Activated CD4-positive, alpha-beta T cell treated with anti-CD3 and anti-CD28 coated beads, Interleukin-2, Interleukin-6, amounts not matched to agents 100 ng/mL and 50 ng/mL, durations not matched to agents 16 hours and 8 hours (primary cell): Measurements from ENCODE around the gene ADA.

Source experiments
- DNase-seq: peaks from one replicate; pipeline ENCODE4 v3.0.0-alpha.2; 2020

The ADA gene

DNA sequence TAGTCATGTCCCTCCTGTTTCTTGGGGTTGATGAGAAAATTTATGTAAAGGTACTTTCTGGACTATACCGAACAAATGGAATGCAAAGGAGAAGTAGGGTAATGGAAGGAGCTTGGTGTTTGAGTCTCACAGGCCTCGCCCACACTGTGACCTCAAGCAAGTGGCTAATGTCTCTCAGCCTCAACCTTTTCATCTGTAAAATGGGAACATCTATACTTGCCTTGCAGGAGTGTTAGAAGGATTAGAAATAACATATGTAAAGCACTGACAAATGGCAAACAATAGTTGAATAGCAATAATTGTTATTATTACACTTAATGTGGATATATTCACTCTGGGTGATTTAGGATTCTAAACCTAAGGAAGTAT is 78.0 kb downstream of the ADA start:
- no peak for DNase-seq

DNA sequence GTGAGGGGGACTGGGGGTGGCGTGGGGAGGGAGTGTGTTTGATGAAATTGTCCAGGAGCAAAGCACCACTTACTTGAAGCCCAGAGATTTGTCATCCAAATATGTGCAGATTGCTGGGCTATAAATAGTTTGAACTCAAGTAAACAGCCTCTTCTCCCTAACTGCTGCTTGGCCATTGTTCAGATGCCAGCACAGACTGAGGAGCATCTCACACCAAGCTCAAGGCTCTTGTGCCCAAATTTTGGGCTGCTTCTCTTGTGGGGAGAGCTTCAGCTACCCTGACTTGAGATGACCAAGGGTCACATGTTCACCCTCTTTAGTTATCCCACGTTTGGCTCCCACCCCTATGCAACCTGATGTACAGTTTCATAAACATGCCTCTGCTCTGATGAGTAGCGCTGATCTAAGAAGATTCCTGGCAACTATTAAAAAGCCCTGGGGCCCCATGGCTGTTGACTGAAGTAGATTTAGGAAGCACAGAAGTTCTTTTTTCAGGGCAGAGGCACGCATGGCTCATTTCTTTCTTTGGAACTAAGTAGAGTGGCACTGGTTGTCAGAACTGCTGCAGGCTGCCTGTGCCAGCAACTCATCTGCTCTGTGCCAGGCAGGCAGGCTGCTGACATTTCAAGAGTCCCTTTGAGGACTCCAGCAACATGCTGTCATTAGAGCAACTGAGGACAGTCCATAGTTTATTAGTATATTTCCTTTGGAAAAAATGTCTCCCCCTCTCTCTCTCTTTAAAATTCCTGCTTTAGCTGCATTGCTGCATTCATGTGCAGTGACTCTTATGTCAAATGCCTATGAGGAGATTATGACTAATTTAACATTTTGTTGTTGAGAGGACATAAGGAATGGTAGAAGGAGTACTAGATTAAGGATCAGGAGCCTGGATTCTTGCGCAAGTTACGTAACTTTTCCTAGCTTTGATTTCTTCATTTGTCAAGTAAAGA is 78.7 kb downstream of the ADA start:
- no peak for DNase-seq

DNA sequence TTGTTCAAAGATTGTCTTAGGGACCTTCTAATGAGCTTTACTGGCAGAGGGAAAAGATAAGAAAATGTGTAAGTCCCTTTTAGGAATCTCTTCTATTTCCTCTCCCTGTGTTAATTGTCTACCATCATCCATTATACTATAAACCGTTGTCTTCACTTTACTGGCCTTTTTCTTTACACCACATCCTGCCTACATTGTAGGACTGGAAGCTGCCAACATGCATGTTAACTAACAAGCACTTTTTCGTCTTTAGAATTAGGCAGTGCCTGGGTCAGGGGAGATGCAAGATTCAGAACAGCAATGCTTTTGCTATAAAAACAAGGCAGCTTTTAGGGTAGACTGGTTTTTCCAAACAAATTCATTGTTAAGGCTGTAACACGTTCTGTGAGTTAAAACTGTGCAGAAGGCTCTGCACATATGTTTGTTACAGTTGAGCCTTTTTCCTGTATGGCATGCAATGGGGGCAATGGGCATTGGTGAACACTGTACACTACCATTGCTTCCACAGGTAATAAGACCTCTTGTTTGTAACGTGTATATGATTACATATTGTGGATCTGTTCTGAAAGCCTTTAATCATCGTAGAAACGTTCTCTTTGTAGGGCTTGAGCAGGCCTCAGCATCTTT is 80.0 kb downstream of the ADA start:
- DNase-seq, result no peak

DNA sequence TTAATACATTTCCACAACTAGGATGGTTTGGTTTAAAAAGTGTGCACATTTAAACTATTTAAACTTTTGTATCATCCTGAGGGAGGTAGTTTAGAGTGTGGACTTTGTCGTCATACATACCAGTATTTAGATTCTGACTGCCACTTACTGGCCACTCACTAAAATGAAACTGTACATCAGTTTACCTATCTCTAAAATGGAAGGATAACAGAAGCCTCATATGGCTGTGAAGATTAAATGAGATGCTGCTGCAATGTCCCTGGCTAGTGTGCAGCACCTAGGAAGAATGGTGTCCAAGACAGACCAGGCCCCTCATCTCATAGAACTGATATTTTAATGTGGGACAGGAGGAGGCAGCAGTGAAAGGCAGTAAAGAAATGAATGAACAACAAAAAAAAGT is 81.1 kb downstream of the ADA start:
- DNase-seq, result no peak
